GM12878 (cell line): Measurements from ENCODE around the gene SNX19.
A peak's percentile ranks its signal among the peaks of the same experiment; 100 is the strongest.

Source experiments
- CTCF ChIP-seq, 3 experiments: IDR thresholded peaks in 2 of 3; conservative IDR thresholded peaks in 1 of 3; 2 replicates each; pipeline ENCODE4 v1.5.1; 2011; ENCODE audit warnings: low read depth in 3 of 3, low read length in 3 of 3, mild to moderate bottlenecking in 3 of 3, control low read depth in 2 of 3, moderate library complexity in 2 of 3, inconsistent platforms in 1 of 3, mixed read lengths in 1 of 3; ENCODE audit not compliant: control insufficient read depth in 2 of 3, insufficient read depth in 1 of 3; ENCODE audit errors: extremely low read depth in 1 of 3
- E2F8 ChIP-seq: fragments of 450-650 bp; IDR thresholded peaks from 2 replicates; pipeline ENCODE4 v1.6.1; 2018; ENCODE audit warnings: mild to moderate bottlenecking, low read depth, moderate library complexity; ENCODE audit not compliant: partially characterized antibody
- EP300 ChIP-seq, 2 experiments: fragments of 150-350 bp in 1 of 2; IDR thresholded peaks; 2 replicates each; pipeline ENCODE4 v1.6.1; 2011 to 2012; ENCODE audit warnings: low read depth in 2 of 2, low read length in 2 of 2, borderline replicate concordance in 1 of 2, improper control_type of control experiment in 1 of 2, inconsistent platforms in 1 of 2; ENCODE audit not compliant: control insufficient read depth in 1 of 2
- FOXK2 ChIP-seq: fragments of 450-650 bp; IDR thresholded peaks from 2 replicates; pipeline ENCODE4 v1.6.1; 2017; ENCODE audit warnings: mild to moderate bottlenecking, moderate library complexity
- FOXM1 ChIP-seq: IDR thresholded peaks from 2 replicates; pipeline ENCODE4 v1.6.1; 2012; ENCODE audit warnings: low read depth, mild to moderate bottlenecking, inconsistent platforms, low read length, moderate library complexity
- GABPA ChIP-seq: IDR thresholded peaks from 2 replicates; pipeline ENCODE4 v1.6.1; 2014; ENCODE audit warnings: antibody characterized with exemption, low read depth, mild to moderate bottlenecking, inconsistent platforms
- HDAC6 ChIP-seq: fragments of 200-600 bp; sonication (generic); IDR thresholded peaks from one replicate; pipeline ENCODE4 v1.8.0; 2017; ENCODE audit warnings: antibody characterized with exemption; ENCODE audit not compliant: unreplicated experiment
- NFYB ChIP-seq: IDR thresholded peaks from 2 replicates; pipeline ENCODE4 v1.6.1; 2011; ENCODE audit warnings: low read depth, mild to moderate bottlenecking, low read length, improper control_type of control experiment, moderate library complexity; ENCODE audit not compliant: insufficient read depth
- POLR2A ChIP-seq: IDR thresholded peaks from 2 replicates; pipeline ENCODE4 v1.6.1; 2011; ENCODE audit warnings: low read depth, mild to moderate bottlenecking, low read length
- SIN3A ChIP-seq: IDR thresholded peaks from 2 replicates; pipeline ENCODE4 v1.6.1; 2012; ENCODE audit warnings: low read depth, low read length, improper control_type of control experiment
- SMC3 ChIP-seq: IDR thresholded peaks from 2 replicates; pipeline ENCODE4 v1.6.1; 2011; ENCODE audit warnings: low read length, improper control_type of control experiment, borderline replicate concordance
- TAF1 ChIP-seq: IDR thresholded peaks from 2 replicates; pipeline ENCODE4 v1.6.1; 2011; ENCODE audit warnings: mild to moderate bottlenecking, low read depth, low read length, borderline replicate concordance
- TF ChIP-seq, protein P1 (sequence below): fragments of 450-650 bp; IDR thresholded peaks from 2 replicates; pipeline ENCODE4 v1.6.1; 2017; ENCODE audit warnings: mild to moderate bottlenecking

- peak; percentile 100 for TF ChIP-seq SMC3
- no peak for TF ChIP-seq FOXK2
- no peak for TF ChIP-seq EP300 (IDR thresholded peaks at IDR 0.05; ENCODE audit: borderline replicate concordance in 1 of 2, control insufficient read depth in 1 of 2, low read depth in 2 of 2, low read length in 2 of 2)
- no peak for TF ChIP-seq GABPA
- TF ChIP-seq CTCF (IDR thresholded peaks at IDR 0.05 in 2 of 3, conservative IDR thresholded peaks at IDR 0.05 in 1 of 3; ENCODE audit: control insufficient read depth in 2 of 3, extremely low read depth in 1 of 3, insufficient read depth in 1 of 3, low read depth in 3 of 3, low read length in 3 of 3) = peak; percentile 99 to 100 (median 100); a peak in 5 of 6 replicates
- no peak for TF ChIP-seq HDAC6
- no peak for TF ChIP-seq E2F8
- no peak for TF ChIP-seq POLR2A
- no peak for TF ChIP-seq TAF1
- no peak for TF ChIP-seq NFYB
- TF ChIP-seq, protein P1, sequence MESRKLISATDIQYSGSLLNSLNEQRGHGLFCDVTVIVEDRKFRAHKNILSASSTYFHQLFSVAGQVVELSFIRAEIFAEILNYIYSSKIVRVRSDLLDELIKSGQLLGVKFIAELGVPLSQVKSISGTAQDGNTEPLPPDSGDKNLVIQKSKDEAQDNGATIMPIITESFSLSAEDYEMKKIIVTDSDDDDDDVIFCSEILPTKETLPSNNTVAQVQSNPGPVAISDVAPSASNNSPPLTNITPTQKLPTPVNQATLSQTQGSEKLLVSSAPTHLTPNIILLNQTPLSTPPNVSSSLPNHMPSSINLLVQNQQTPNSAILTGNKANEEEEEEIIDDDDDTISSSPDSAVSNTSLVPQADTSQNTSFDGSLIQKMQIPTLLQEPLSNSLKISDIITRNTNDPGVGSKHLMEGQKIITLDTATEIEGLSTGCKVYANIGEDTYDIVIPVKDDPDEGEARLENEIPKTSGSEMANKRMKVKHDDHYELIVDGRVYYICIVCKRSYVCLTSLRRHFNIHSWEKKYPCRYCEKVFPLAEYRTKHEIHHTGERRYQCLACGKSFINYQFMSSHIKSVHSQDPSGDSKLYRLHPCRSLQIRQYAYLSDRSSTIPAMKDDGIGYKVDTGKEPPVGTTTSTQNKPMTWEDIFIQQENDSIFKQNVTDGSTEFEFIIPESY = no peak
- no peak for TF ChIP-seq SIN3A
- TF ChIP-seq FOXM1 = peak; percentile 75
These were observed 54.1 kb downstream of the SNX19 start for GRCh38 chr11:130861902-130862860.
